AG09319 (cell line): ENCODE results near the gene RAI2.
A peak's percentile ranks its signal among the peaks of the same experiment; 100 is the strongest.

ENCODE experiments used
- DNase-seq: peaks from one replicate; pipeline ENCODE4 v3.0.0-alpha.2; 2010; ENCODE audit warnings: low read depth; ENCODE audit errors: extremely low read depth
- TF ChIP-seq, protein P1 (sequence below): IDR thresholded peaks from 2 replicates; pipeline ENCODE4 v1.5.1; 2011; ENCODE audit warnings: low read depth, mild to moderate bottlenecking, inconsistent platforms, low read length, moderate library complexity

RAI2 gene

DNA sequence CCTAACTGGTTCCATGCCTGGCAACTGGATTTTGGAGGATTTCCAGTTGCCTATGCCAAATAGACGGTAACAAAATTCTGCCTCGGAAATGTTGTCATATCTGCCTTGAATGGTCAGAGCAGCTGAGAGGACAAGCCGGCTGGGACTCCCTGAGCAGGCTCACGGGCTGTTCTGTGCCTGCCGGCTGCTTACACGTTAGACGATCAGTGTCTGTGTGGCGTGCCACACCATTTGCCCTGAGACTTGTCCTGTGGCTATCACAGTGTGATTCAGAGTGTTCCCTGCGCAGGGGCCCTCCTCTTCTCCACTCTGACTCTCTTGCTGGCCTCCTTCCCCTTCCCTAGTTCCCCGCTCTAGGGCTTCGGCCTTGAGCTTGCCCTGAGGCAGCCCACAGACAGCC is 42.4 kb downstream of the RAI2 start:
- TF ChIP-seq, protein P1, sequence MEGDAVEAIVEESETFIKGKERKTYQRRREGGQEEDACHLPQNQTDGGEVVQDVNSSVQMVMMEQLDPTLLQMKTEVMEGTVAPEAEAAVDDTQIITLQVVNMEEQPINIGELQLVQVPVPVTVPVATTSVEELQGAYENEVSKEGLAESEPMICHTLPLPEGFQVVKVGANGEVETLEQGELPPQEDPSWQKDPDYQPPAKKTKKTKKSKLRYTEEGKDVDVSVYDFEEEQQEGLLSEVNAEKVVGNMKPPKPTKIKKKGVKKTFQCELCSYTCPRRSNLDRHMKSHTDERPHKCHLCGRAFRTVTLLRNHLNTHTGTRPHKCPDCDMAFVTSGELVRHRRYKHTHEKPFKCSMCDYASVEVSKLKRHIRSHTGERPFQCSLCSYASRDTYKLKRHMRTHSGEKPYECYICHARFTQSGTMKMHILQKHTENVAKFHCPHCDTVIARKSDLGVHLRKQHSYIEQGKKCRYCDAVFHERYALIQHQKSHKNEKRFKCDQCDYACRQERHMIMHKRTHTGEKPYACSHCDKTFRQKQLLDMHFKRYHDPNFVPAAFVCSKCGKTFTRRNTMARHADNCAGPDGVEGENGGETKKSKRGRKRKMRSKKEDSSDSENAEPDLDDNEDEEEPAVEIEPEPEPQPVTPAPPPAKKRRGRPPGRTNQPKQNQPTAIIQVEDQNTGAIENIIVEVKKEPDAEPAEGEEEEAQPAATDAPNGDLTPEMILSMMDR: no peak
- no peak for DNase-seq

DNA sequence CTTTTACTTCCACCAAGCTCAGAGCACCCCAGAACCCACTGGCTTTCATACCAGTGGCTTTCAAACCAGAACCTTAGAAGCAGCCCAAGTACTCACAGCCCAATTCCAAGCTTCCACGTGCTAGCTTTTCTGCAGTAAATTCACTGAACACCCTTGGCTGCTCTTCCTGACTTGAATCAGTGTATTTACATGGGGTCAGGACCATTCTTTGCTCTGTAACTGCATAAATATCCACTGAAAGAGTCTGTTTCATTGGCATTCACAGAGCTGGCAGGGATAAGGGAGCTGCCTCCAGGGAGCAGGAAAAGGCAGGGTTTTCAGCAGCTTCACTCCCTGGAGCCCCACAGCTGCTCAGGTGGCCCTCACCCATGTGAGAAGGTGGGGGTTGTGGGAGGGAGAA is 43.8 kb downstream of the RAI2 start:
- no peak for DNase-seq
- TF ChIP-seq, protein P1: no peak

DNA sequence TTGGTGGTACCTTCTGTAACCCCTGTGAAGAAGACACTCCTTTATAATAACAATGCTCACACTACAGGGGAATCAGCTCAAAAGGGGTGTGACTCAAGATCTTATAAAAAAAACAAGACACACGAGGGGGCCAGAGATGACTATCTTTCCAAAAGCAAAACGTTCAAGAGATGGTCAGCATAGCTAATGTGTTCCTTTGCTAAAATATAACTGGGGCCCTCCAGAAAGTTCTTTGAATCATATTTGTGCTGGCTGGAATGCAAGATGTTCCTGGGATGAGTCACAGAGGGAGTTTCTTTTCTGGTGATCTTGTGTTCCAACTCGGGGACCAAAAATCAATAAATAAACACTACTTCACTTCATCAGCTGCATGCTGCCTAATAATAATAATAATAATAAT is 46.5 kb downstream of the RAI2 start:
- TF ChIP-seq, protein P1: no peak
- no peak for DNase-seq

DNA sequence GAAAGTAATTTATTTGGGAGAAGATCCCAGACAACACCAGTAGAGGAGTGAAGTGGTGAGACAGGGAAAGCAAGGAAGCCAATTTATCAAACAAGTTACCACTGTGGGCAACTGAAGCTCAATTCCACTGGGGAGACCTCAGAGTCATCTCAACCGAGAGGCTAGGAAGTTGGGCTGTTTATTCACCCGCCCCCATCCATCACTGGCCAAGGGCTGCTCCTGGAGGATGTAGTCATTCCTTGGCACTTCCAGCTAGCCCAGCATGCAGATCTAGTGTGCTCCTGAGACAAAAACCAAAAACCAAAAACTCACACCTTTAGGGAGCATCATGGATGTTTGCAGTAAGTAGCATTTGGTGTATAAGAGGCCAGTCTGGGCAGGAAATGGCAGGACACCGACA is 47.0 kb downstream of the RAI2 start:
- TF ChIP-seq, protein P1: no peak
- DNase-seq: no peak

DNA sequence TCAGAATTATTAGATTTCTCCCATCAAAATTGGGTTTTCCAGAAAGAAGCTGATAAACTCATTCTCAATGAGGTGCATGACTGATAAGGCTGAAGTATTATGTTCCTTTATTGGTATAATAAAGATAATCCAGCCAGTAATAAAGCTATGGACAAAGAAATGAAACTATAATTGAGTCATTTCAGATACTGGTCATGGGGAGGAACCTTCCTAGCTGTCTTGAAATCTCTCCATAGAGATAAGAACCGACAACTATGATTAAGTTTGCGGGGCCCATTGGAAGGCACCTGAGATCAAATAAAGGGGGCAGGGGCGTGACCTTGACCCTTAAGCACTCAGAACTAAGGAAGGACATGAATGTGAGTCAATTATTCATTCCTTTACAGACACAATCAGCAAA is 47.8 kb downstream of the RAI2 start:
- DNase-seq: no peak
- TF ChIP-seq, protein P1: no peak

DNA sequence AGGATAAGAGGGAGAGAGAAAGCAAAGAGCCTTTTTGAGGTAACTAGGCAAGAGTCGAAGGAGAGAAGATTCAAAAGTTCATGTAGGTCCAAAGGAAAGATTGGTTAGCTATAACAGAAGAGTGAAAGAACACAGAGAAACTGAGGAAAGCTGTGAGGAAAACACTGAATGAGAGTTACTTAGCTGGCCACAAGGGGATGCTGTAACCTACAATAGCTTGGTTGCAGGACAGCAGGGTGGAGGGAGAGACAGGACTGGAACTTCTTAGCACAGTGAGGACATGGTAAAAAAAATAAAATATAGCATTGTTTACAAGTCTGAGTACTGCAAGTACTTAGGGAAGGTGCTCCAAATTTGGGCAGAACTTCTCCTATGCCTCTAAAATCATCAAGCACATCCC is 48.3 kb downstream of the RAI2 start:
- TF ChIP-seq, protein P1: peak; percentile 16
- no peak for DNase-seq

DNA sequence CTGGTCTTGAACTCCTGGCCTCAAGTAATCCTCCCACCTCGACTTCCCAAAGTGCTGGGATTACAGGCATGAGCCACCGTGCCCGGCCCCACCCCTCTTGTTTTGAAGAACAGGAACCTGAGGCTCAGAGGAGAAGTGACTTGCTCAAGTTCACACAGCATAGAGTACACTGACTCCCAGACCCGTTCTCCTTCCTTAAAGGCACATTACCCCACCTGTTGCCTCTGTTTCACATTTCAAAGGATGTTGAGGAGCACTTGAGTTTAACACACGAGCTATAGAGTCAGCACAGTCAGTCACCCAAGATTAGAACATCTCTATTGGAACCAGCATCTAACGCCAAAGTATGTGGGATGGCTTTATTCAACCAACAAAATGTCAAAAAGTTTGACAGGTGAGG is 51.1 kb downstream of the RAI2 start:
- TF ChIP-seq, protein P1: no peak
- DNase-seq: no peak

DNA sequence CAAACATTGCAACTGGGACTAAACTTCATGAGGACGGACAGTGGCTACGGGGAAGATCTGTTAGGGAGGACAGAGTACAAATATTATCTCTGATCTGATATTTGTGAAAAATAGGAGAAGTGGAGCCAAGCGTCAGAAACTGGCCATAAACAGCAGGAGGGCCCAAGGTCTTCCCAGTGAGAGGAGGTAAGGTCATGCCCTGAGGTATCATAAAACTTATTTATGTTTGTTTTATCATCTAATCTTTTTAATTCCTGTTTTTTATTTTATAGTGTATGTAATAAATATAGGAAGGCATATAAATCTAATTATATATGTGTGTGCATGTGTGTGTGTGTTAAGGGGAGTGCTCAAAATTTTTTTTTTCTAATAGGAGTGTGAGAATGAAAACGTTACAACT is 51.8 kb downstream of the RAI2 start:
- TF ChIP-seq, protein P1: no peak
- no peak for DNase-seq
